ENCODE results near the gene DTNBP1. TPM values are rescaled to one million over a fixed set of nuclear protein-coding genes. Genes with fewer than 3 reads are reported as not detected.

The DTNBP1 gene
- total RNA-seq, 1 donor from 2014 or later: 5.6 TPM

GRCh38 chr6:15515226-15515625 lies 147.6 kb downstream of the DTNBP1 start:
- intact Hi-C loops (cut with DNase I): no loop called here
- Histone ChIP-seq H3K36me3 (peaks cover 52 to 81% of the 10 kb centered on the region in 2 donors), H3K4me3 (no peak overlapping the region), H3K27ac (no peak overlapping the region), H3K9me3 (no peaks in the 10 kb centered on the region), H3K4me1 (no peaks in the 10 kb centered on the region), H3K27me3 (no peaks in the 10 kb centered on the region)
- DNase-seq (ENCODE audit: low spot score in 2 of 2): no peak
- TF ChIP-seq, protein P1, sequence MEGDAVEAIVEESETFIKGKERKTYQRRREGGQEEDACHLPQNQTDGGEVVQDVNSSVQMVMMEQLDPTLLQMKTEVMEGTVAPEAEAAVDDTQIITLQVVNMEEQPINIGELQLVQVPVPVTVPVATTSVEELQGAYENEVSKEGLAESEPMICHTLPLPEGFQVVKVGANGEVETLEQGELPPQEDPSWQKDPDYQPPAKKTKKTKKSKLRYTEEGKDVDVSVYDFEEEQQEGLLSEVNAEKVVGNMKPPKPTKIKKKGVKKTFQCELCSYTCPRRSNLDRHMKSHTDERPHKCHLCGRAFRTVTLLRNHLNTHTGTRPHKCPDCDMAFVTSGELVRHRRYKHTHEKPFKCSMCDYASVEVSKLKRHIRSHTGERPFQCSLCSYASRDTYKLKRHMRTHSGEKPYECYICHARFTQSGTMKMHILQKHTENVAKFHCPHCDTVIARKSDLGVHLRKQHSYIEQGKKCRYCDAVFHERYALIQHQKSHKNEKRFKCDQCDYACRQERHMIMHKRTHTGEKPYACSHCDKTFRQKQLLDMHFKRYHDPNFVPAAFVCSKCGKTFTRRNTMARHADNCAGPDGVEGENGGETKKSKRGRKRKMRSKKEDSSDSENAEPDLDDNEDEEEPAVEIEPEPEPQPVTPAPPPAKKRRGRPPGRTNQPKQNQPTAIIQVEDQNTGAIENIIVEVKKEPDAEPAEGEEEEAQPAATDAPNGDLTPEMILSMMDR (IDR thresholded peaks at IDR 0.05): no peak

GRCh38 chr6:15513801-15514711 lies 148.8 kb downstream of the DTNBP1 start:
- Histone ChIP-seq H3K27ac (no peak overlapping the region), H3K36me3 (peaks cover 57 to 78% of the 10 kb centered on the region in 2 donors), H3K4me3 (no peak overlapping the region), H3K4me1 (no peaks in the 10 kb centered on the region), H3K27me3 (no peaks in the 10 kb centered on the region), H3K9me3 (no peaks in the 10 kb centered on the region)
- DNase-seq (ENCODE audit: low spot score in 2 of 2): no peak
- intact Hi-C loops (cut with DNase I): no loop called here
- TF ChIP-seq, protein P1 (IDR thresholded peaks at IDR 0.05): no peak

- peaks cover 56 to 78% of the 10 kb centered on the region in 2 donors for H3K36me3 ChIP-seq
- H3K4me3 ChIP-seq: no peak overlapping the region
- no peak for DNase-seq (ENCODE audit: low spot score in 2 of 2)
- no peaks in the 10 kb centered on the region for H3K4me1 ChIP-seq
- H3K27ac ChIP-seq: no peak overlapping the region
- intact Hi-C loops (cut with DNase I): no loop called here
- no peaks in the 10 kb centered on the region for H3K9me3 ChIP-seq
- H3K27me3 ChIP-seq: no peaks in the 10 kb centered on the region
- TF ChIP-seq, protein P1 (IDR thresholded peaks at IDR 0.05): no peak
Observed at GRCh38 chr6:15513131-15513771, 149.6 kb downstream of the DTNBP1 start.

- no peaks in the 10 kb centered on the region for H3K27me3 ChIP-seq
- H3K27ac ChIP-seq: no peak overlapping the region
- TF ChIP-seq, protein P1 (IDR thresholded peaks at IDR 0.05): no peak
- H3K9me3 ChIP-seq: no peaks in the 10 kb centered on the region
- DNase-seq (ENCODE audit: low spot score in 2 of 2): no peak
- peaks cover 53 to 76% of the 10 kb centered on the region in 2 donors for H3K36me3 ChIP-seq
- H3K4me1 ChIP-seq: no peaks in the 10 kb centered on the region
- no peak overlapping the region for H3K4me3 ChIP-seq
- intact Hi-C loops (cut with DNase I): no loop called here
Observed at GRCh38 chr6:15512721-15513120, 150.1 kb downstream of the DTNBP1 start.

- DNase-seq (ENCODE audit: low spot score in 2 of 2): no peak
Observed at GRCh38 chr6:15512126-15512525, 150.7 kb downstream of the DTNBP1 start.

More at GRCh38 chr6:15512126-15512525, 150.7 kb downstream of the DTNBP1 start:
- H3K36me3 ChIP-seq: peaks cover 47 to 75% of the 10 kb centered on the region in 2 donors
- H3K27me3 ChIP-seq: no peaks in the 10 kb centered on the region
- intact Hi-C loops (cut with DNase I): no loop called here
- TF ChIP-seq, protein P1 (IDR thresholded peaks at IDR 0.05): no peak
- no peak overlapping the region for H3K27ac ChIP-seq
- no peak overlapping the region for H3K4me3 ChIP-seq
- H3K9me3 ChIP-seq: no peaks in the 10 kb centered on the region
- no peaks in the 10 kb centered on the region for H3K4me1 ChIP-seq

All from ascending aorta (tissue), 2 donors.